ENCODE data around the gene BCAS2.

Gene BCAS2

GRCh38 chr1:114588196-114588689 is 6.8 kb upstream of the BCAS2 start:
- Histone ChIP-seq H3K27me3 (ENCODE audit: low read length) (no peaks in the 10 kb centered on the region; the same call in 1 of the 2 replicates), H3K36me3 (ENCODE audit: low read length) (no peaks in the 10 kb centered on the region), H2AFZ (ENCODE audit: low read depth, low read length, severe bottlenecking) (peak overlapping the region; percentile 60), H3K27ac (ENCODE audit: low read depth, low read length) (no peak overlapping the region), H3K79me2 (ENCODE audit: insufficient read depth, low read length) (no peaks in the 10 kb centered on the region), H3K4me2 (ENCODE audit: low read depth, low read length, poor library complexity, severe bottlenecking) (no peak overlapping the region), H4K20me1 (ENCODE audit: low read depth, low read length) (no peaks in the 10 kb centered on the region), H3K9ac (ENCODE audit: low read length) (no peak overlapping the region), H3K4me3 (ENCODE audit: insufficient read depth, low read length, poor library complexity, severe bottlenecking) (no peak overlapping the region), H3K9me3 (ENCODE audit: insufficient read depth, low read length) (no peaks in the 10 kb centered on the region), H3F3A (ENCODE audit: insufficient read depth) (no peaks in the 10 kb centered on the region), H3K9me2 (replicated peaks; ENCODE audit: insufficient read depth, low read length) (no peaks in the 10 kb centered on the region)
- TF ChIP-seq EZH2phosphoT487 (conservative IDR thresholded peaks at IDR 0.05; ENCODE audit: low read length) (no peak), CTCF (IDR thresholded peaks at IDR 0.05; ENCODE audit: insufficient read depth, low read length, poor library complexity, severe bottlenecking) (no peak)

- no peaks in the 10 kb centered on the region for H3K36me3 ChIP-seq (ENCODE audit: low read length)
- no peak overlapping the region for H3K27ac ChIP-seq (ENCODE audit: low read depth, low read length)
- H3K4me3 ChIP-seq (ENCODE audit: insufficient read depth, low read length, poor library complexity, severe bottlenecking) = no peak overlapping the region
- TF ChIP-seq EZH2phosphoT487 (conservative IDR thresholded peaks at IDR 0.05; ENCODE audit: low read length) = no peak
- TF ChIP-seq CTCF (IDR thresholded peaks at IDR 0.05; ENCODE audit: insufficient read depth, low read length, poor library complexity, severe bottlenecking) = no peak
- H3K9me3 ChIP-seq (ENCODE audit: insufficient read depth, low read length) = no peaks in the 10 kb centered on the region
- H3K9me2 ChIP-seq (replicated peaks; ENCODE audit: insufficient read depth, low read length) = no peaks in the 10 kb centered on the region
- H3F3A ChIP-seq (ENCODE audit: insufficient read depth) = no peaks in the 10 kb centered on the region
- H2AFZ ChIP-seq (ENCODE audit: low read depth, low read length, severe bottlenecking) = no peak overlapping the region
- no peaks in the 10 kb centered on the region for H3K79me2 ChIP-seq (ENCODE audit: insufficient read depth, low read length)
- no peak overlapping the region for H3K9ac ChIP-seq (ENCODE audit: low read length)
- H3K4me2 ChIP-seq (ENCODE audit: low read depth, low read length, poor library complexity, severe bottlenecking) = no peak overlapping the region
- H3K27me3 ChIP-seq (ENCODE audit: low read length) = no peaks in the 10 kb centered on the region; the same call in 1 of the 2 replicates
- H4K20me1 ChIP-seq (ENCODE audit: low read depth, low read length) = no peaks in the 10 kb centered on the region
These were observed 6.0 kb upstream of the BCAS2 start for GRCh38 chr1:114587203-114587991.

GRCh38 chr1:114586513-114587047 is 5.2 kb upstream of the BCAS2 start:
- no peaks in the 10 kb centered on the region for H4K20me1 ChIP-seq (ENCODE audit: low read depth, low read length)
- H3K36me3 ChIP-seq (ENCODE audit: low read length) = no peaks in the 10 kb centered on the region
- no peak overlapping the region for H3K9ac ChIP-seq (ENCODE audit: low read length)
- no peak overlapping the region for H3K27ac ChIP-seq (ENCODE audit: low read depth, low read length)
- no peaks in the 10 kb centered on the region for H3K79me2 ChIP-seq (ENCODE audit: insufficient read depth, low read length)
- no peak overlapping the region for H3K4me2 ChIP-seq (ENCODE audit: low read depth, low read length, poor library complexity, severe bottlenecking)
- no peaks in the 10 kb centered on the region for H3K9me3 ChIP-seq (ENCODE audit: insufficient read depth, low read length)
- TF ChIP-seq CTCF (IDR thresholded peaks at IDR 0.05; ENCODE audit: insufficient read depth, low read length, poor library complexity, severe bottlenecking) (no peak), EZH2phosphoT487 (conservative IDR thresholded peaks at IDR 0.05; ENCODE audit: low read length) (no peak)
- no peak overlapping the region for H2AFZ ChIP-seq (ENCODE audit: low read depth, low read length, severe bottlenecking)
- H3F3A ChIP-seq (ENCODE audit: insufficient read depth) = no peaks in the 10 kb centered on the region
- no peaks in the 10 kb centered on the region for H3K9me2 ChIP-seq (replicated peaks; ENCODE audit: insufficient read depth, low read length)
- H3K4me3 ChIP-seq (ENCODE audit: insufficient read depth, low read length, poor library complexity, severe bottlenecking) = no peak overlapping the region
- H3K27me3 ChIP-seq (ENCODE audit: low read length) = no peaks in the 10 kb centered on the region; the same call in 1 of the 2 replicates

Measured in SU-DHL-6 (cell line).